NCI-H1436 treated with DMSO at 0.1 percent for 48 hours (cell line): ENCODE measurements around the gene WASF2.

ENCODE experiments used
- DNase-seq: peaks from one replicate; lab custom pipeline; 2025; lab: John Stamatoyannopoulos, UW

WASF2 gene

GRCh38 chr1:27374362-27375086, 115.4 kb downstream of the WASF2 start, which contains the start of gene FCN3:
Gene FCN3, minus strand, starts transcription at chr1:27374824. Its CDS starts 6 bp downstream, at chr1:27374818.
- no peak for DNase-seq

- no peak for DNase-seq
Observed at GRCh38 chr1:27372808-27373690, 116.9 kb downstream of the WASF2 start.

GRCh38 chr1:27372022-27372807, 117.8 kb downstream of the WASF2 start:
- no peak for DNase-seq

- no peak for DNase-seq
Observed at GRCh38 chr1:27368869-27369582, 120.9 kb downstream of the WASF2 start.

DNA sequence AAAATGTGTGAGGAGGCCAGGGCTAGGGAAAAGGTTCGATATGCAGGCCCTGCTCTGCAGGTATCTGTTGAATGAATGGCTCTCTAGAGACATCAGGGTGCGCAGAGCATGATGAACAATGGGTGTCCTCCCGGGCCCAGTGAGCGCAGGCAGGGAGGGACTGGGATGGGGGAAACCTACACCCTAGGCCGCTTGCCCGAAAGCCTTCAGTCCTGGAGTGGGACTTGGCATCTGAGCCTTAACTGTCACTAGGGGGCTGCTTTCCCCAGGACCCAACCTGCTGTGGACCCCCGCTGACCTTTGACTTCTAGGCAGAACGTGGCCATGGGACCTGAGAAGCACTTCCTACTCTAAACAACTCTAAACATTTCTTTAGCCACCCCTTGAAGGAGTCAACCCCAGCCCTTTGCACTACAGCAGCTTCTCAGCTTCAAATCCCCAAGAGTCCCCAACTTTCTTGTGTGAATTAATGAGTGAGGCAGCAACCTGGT, 122.8 kb downstream of the WASF2 start:
- no peak for DNase-seq

GRCh38 chr1:27366411-27367159, 123.4 kb downstream of the WASF2 start, which contains the start of gene MAP3K6:
Gene MAP3K6, minus strand, starts transcription at chr1:27366961. Its CDS starts 364 bp downstream, at chr1:27366597.
- peak; percentile 55 for DNase-seq

DNA sequence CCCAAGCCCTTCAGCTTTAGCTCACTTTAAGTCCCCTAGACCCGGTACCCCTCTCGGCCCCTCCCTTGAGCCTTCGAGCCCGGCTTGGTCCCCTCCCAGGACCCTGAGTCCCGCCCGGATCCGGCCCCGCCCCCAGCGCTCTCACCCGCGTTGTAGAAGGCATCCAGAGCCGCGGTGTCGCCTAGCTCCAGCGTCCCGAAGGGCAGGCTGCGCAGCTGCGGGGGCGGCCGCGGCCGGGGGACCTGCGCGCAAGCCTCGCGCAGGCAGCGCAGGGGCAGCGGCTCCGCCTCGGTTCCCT, 123.9 kb downstream of the WASF2 start:
- DNase-seq: no peak

DNA sequence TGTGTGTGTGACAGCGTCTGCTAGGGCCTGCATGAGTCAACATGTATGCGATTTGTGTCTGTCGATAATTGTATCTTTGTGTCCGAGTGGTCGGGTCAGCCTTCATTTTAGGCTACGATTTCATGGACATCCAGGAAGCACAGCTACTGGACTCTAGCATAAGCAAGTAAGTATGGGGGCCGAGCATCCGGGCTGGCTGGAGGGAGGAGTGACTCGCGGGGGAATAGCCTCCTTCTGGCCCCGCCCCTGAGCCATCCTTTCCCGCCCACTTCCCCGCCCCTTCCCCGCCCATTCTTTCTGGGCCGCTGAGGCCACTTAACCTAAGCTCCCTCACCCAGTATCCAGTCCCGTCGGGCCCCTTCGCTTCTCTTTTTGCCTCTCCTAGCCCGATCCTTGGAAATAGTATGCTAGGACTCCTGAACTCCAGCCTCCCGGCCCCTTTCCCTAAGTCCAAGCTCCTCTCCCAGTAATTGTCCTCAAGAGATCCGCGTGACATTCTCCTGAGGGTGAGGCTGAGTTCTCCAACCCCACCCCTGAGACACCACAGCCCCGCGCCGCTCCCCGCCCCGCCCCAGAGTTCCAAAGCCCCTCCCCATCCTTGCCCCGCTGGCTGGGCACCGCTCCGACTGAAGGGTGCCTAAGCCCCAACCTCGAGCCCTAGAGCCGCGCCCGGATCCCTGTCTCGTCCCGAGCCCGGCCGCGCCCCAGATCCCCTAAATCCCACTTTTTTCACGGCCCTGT, 124.4 kb downstream of the WASF2 start:
- DNase-seq: peak; percentile 42

DNA sequence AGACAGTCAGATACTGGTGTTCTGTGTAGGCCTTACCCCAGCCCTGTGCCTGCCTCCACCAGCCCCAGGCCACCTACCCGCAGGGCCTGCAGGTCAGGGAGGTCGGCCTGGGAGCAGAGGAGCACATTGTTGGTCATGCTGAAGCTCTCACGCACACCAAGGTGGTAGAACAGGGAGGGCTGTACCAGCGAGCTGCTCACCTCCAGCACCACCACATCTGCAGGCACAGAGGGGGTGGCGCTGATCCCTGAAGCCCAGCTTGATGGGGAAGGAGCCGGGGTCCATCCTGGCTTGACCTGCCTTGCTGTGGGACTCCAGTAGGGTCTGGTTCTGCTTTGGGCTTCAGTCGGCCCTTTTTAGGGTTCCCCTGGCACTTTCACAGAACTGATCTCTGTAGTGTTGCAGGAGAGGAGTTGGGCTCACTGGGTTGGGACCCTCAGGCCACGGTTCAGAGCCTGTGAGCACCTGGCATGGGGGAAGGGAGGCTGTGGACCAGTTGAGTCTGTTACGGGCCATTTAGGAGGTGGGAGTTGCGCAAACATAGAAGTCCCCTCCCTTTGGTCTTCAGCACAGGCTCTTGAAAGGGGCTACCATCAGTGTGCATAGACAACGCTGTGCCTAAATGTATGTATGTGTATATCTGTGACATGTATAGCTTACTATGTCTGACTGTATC, 125.1 kb downstream of the WASF2 start:
- no peak for DNase-seq

DNA sequence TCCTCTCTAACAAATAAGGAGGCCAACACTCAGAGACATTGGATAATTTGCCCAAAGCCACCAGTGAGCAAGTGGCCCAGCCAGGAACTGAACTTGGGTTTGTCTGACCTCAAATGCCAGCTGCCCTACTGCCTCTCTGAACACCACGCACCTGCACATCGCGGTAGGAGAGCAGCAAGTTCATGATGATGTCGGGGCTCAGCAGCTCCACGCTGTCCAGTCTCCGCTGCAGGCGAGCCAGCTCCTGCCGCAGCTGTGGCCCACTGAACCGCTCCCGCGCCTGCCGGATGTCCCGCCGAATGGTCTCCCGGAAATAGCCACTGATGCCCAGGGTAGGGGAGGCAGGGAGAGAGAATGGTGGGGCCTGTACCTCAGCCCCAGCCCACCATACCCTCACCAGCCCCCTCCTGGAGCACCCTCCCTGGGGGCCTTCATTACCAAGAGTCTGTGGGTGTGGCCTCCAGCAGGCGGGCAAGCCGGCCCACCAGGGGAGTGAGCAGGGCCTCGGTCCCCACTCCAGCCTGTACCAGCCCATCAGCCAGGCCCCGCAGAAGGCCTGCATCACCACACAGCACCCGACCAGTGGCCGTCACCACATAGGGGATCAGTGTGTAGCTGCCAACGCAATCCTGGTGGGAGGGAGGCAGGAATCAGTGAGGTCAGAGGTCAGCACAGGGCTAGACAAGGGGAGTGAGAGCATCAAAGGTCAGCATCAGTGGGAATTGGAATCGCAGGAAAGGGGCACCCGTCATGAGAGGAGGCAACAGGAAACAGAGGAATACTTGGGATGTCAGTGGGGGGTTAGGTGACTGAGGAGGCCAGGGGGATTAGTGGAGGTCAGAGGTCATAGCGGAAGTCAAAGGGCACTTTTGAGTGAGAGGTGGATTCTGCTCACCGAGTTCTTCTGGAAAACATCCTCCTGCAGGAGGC, 125.9 kb downstream of the WASF2 start:
- no peak for DNase-seq

DNA sequence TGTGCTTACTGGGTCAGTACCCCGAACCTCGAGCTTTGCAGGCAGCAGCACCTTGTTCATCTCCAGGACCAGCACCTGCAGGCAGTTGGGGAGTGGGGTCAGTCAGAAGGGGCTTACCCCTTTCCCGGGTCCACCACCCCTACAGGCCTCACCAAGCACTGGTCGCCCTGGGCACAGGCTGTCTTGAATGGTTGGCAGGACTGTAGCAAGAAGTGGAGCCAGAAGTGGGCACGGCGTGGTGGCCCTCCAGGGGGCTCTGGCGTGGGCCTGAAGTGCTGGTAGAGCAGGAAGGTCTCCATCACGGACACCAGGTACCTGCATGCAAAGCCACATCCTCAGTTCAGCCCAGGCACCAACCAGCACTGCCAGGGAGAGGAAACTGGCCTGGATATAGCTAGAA, 128.4 kb downstream of the WASF2 start:
- no peak for DNase-seq

DNA sequence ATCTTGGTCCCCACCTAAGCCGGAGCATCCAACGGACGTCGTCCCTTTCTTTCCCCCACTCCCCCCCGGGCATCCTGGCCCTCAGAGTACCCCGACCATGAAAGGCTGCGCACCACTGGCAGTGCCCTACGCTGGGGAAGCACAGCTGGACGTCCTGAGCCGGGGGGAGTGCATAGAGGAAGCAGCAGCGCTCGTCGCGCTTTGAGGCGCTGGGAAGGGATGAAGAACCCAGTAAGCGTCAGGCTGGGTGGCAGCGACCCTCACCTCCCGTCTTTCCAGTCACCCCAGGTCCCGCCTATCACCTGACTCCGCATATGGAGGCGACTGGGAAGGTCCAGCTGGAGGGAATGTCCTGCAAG, 128.9 kb downstream of the WASF2 start:
- no peak for DNase-seq

GRCh38 chr1:27360159-27361043, 129.6 kb downstream of the WASF2 start:
- DNase-seq: no peak

DNA sequence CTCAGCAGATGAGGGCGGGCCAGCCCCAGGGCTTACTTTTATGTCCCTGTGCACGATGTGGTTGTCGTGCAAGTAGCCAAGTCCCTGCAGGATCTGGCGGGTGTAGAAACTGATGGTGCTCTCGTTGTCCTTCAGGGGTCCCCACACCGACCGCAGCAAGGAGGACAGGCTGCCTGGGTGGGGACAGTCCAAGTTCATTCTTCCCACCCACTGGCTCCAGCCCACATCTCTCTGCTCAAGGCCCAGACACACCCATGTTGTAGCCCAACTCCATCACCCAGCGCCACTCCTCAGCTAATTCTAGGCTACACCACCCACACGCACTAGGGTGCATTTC, 130.2 kb downstream of the WASF2 start:
- no peak for DNase-seq

DNA sequence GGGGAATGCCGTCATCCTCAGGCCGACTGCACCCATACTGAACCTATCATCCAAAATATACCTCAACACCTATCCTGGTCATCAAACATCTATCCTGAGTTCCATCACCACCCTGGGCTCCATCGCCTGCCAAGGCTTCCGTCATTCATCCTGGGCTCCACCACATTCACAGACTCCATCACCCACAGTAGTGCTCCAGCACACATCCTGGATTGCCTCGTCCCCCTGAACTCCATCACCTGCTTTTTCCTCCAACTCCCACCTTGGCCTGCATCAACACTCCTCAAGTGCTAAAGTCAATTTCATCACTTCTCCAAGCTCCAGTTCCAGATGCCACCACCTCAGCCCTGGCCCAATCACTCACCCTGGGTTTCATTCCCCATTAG, 131.0 kb downstream of the WASF2 start:
- DNase-seq: no peak

GRCh38 chr1:27358038-27358927, 131.7 kb downstream of the WASF2 start:
- no peak for DNase-seq
